Liver (tissue), 9 donors: ENCODE results near the gene SYNPO2. TPM values are rescaled to one million over a fixed set of nuclear protein-coding genes. Genes with fewer than 3 reads are reported as not detected.

Experiments used
- DNase-seq: peaks from one replicate; pipeline ENCODE4 v3.0.0-alpha.2; 2017; ENCODE audit warnings: low spot score
- H3K27ac ChIP-seq, 2 donors: one replicate each; pipeline ENCODE4 v1.7.0; 2013; ENCODE audit warnings: inconsistent platforms in 2 of 2, low read length in 2 of 2, control low read depth in 1 of 2, low read depth in 1 of 2, mild to moderate bottlenecking in 1 of 2
- H3K27me3 ChIP-seq, 4 donors: one replicate each; pipeline versions ENCODE4 v1.6.1 to v1.7.0; 2013; ENCODE audit warnings: low read length in 3 of 4, inconsistent platforms in 1 of 4, mild to moderate bottlenecking in 1 of 4, moderate library complexity in 1 of 4; ENCODE audit not compliant: control insufficient read depth in 4 of 4, insufficient read depth in 4 of 4
- H3K36me3 ChIP-seq, 4 donors: one replicate each; pipeline versions ENCODE4 v1.6.1 to v1.7.0; 2013; ENCODE audit warnings: low read length in 3 of 4, mild to moderate bottlenecking in 3 of 4, low read depth in 1 of 4, moderate library complexity in 1 of 4; ENCODE audit not compliant: control insufficient read depth in 4 of 4, insufficient read depth in 3 of 4
- H3K4me1 ChIP-seq, 4 donors: one replicate each; pipeline versions ENCODE4 v1.6.1 to v1.7.0; 2013; ENCODE audit warnings: low read length in 3 of 4, mild to moderate bottlenecking in 3 of 4, moderate library complexity in 1 of 4; ENCODE audit not compliant: control insufficient read depth in 4 of 4, insufficient read depth in 4 of 4
- H3K4me3 ChIP-seq, 3 donors: one replicate each; pipeline versions ENCODE4 v1.6.1 to v1.7.0; 2013; ENCODE audit warnings: low read length in 3 of 3, control low read depth in 1 of 3, low read depth in 1 of 3, mild to moderate bottlenecking in 1 of 3
- H3K9ac ChIP-seq, 2 donors: one replicate each; pipeline ENCODE4 v1.7.0; 2013; ENCODE audit warnings: low read length in 2 of 2, mild to moderate bottlenecking in 2 of 2, moderate library complexity in 2 of 2, control low read depth in 1 of 2, low read depth in 1 of 2
- H3K9me3 ChIP-seq, 4 donors: one replicate each; pipeline versions ENCODE4 v1.6.1 to v1.7.0; 2013; ENCODE audit warnings: low read length in 3 of 4; ENCODE audit not compliant: control insufficient read depth in 4 of 4
- ATF3 ChIP-seq: IDR thresholded peaks from 2 replicates; pipeline ENCODE4 v1.6.1; 2016; ENCODE audit warnings: antibody characterized with exemption
- CTCF ChIP-seq: fragments of 150-350 bp; IDR thresholded peaks from 2 replicates; pipeline ENCODE4 v1.5.1; 2017; ENCODE audit warnings: improper control_type of control experiment, low read depth, low read length; ENCODE audit not compliant: missing input control
- EGR1 ChIP-seq, 2 donors: IDR thresholded peaks; 2 replicates each; pipeline ENCODE4 v1.6.1; 2016 to 2018; ENCODE audit warnings: antibody characterized with exemption in 2 of 2, low read depth in 2 of 2
- FOXA1 ChIP-seq: IDR thresholded peaks from 2 replicates; pipeline ENCODE4 v1.6.1; 2016; ENCODE audit warnings: antibody characterized with exemption
- FOXA2 ChIP-seq: IDR thresholded peaks from 2 replicates; pipeline ENCODE4 v1.6.1; 2016; ENCODE audit warnings: antibody characterized with exemption
- GABPA ChIP-seq, 2 donors: IDR thresholded peaks in 1 of 2; conservative IDR thresholded peaks in 1 of 2; 2 replicates each; pipeline ENCODE4 v1.6.1; 2016; ENCODE audit warnings: antibody characterized with exemption in 2 of 2, mild to moderate bottlenecking in 1 of 2, moderate library complexity in 1 of 2
- HNF4A ChIP-seq, 2 donors: conservative IDR thresholded peaks; 2 replicates each; pipeline ENCODE4 v1.6.1; 2016; ENCODE audit warnings: antibody characterized with exemption in 2 of 2, mild to moderate bottlenecking in 2 of 2
- HNF4G ChIP-seq: IDR thresholded peaks from 2 replicates; pipeline ENCODE4 v1.6.1; 2016; ENCODE audit warnings: antibody characterized with exemption
- JUND ChIP-seq, 2 donors: IDR thresholded peaks; 2 replicates each; pipeline ENCODE4 v1.6.1; 2016; ENCODE audit warnings: antibody characterized with exemption in 2 of 2
- MAX ChIP-seq: IDR thresholded peaks from 2 replicates; pipeline ENCODE4 v1.6.1; 2016; ENCODE audit warnings: antibody characterized with exemption
- NR2F2 ChIP-seq: IDR thresholded peaks from 2 replicates; pipeline ENCODE4 v1.6.1; 2016; ENCODE audit warnings: antibody characterized with exemption
- RAD21 ChIP-seq, 2 donors: IDR thresholded peaks; 2 replicates each; pipeline ENCODE4 v1.6.1; 2016; ENCODE audit warnings: antibody characterized with exemption in 2 of 2, mild to moderate bottlenecking in 2 of 2
- RXRA ChIP-seq, 2 donors: IDR thresholded peaks; 2 replicates each; pipeline ENCODE4 v1.6.1; 2017 to 2018; ENCODE audit warnings: antibody characterized with exemption in 2 of 2, mild to moderate bottlenecking in 1 of 2
- SP1 ChIP-seq: IDR thresholded peaks from 2 replicates; pipeline ENCODE4 v1.6.1; 2018; ENCODE audit warnings: antibody characterized with exemption, mild to moderate bottlenecking
- TAF1 ChIP-seq: conservative IDR thresholded peaks from 2 replicates; pipeline ENCODE4 v1.6.1; 2016; ENCODE audit warnings: antibody characterized with exemption, mild to moderate bottlenecking
- YY1 ChIP-seq: IDR thresholded peaks from 2 replicates; pipeline ENCODE4 v1.6.1; 2016; ENCODE audit warnings: antibody characterized with exemption, mild to moderate bottlenecking
- ZBTB33 ChIP-seq: IDR thresholded peaks from 2 replicates; pipeline ENCODE4 v1.6.1; 2016; ENCODE audit warnings: antibody characterized with exemption
- WGBS: extraction: QIAGEN DNeasy Blood & Tissue Kit; methylation state at CpG from one replicate; pipeline ENCODE4 v1.1.7; 2013; 5-methylcytosine and 5-hydroxymethylcytosine counted together
- polyA plus RNA-seq, 2 donors: library from polyadenylated mRNA; stranded (reverse) in 1 of 2; unstranded in 1 of 2; fragments of 200-250 nt in 1 of 2; fragments of >200 nt in 1 of 2; fragmentation: Nextera tagmentation in 1 of 2; extraction: Ambion mirVana in 1 of 2; gene quantifications; one replicate each; pipeline versions ENCODE4 v1.2.1 to v1.2.3, GENCODE V29; 2013 to 2015
- total RNA-seq, 2 donors: library from RNA; depleted of rRNA; stranded (reverse); fragments of >200 nt; gene quantifications; one replicate each; pipeline ENCODE4 v1.2.3, GENCODE V29; 2014
- donor health status: healthy.
- donor health status: healthy.
- donor health status: healthy.
- donor health status: healthy.
- donor health status: healthy.

Gene SYNPO2
- total and polyA plus RNA-seq, 4 donors = 2.4 to 10.9 (median 3.4) TPM

- no peak for TF ChIP-seq ZBTB33
Observed at GRCh38 chr4:118972167-118972566, 83.5 kb downstream of the SYNPO2 start (continued).

GRCh38 chr4:118973295-118973694 lies 84.6 kb downstream of the SYNPO2 start:
- Histone ChIP-seq H3K27me3 (no peaks in the 10 kb centered on the region), H3K27ac (no peak overlapping the region), H3K4me3 (no peak overlapping the region), H3K9ac (no peak overlapping the region), H3K9me3 (no peaks in the 10 kb centered on the region), H3K4me1 (peaks cover 0 to 9% (median 6%) of the 10 kb centered on the region in 4 donors), H3K36me3 (no peaks in the 10 kb centered on the region)
- no peak for DNase-seq
- TF ChIP-seq RAD21 (IDR thresholded peaks at IDR 0.05) (no peak), FOXA1 (no peak), GABPA (IDR thresholded peaks at IDR 0.05 in 1 of 2, conservative IDR thresholded peaks at IDR 0.05 in 1 of 2) (no peak)
- WGBS = 56% methylated on average over 6 of the region's 6 CpGs

- DNase-seq = no peak
- no peaks in the 10 kb centered on the region for H3K36me3 ChIP-seq
- no peak overlapping the region for H3K4me3 ChIP-seq
- TF ChIP-seq TAF1 (no peak), MAX (no peak), GABPA (IDR thresholded peaks at IDR 0.05 in 1 of 2, conservative IDR thresholded peaks at IDR 0.05 in 1 of 2) (no peak), SP1 (no peak), ATF3 (no peak), RXRA (IDR thresholded peaks at IDR 0.05) (no peak), NR2F2 (no peak)
- H3K27me3 ChIP-seq = no peaks in the 10 kb centered on the region
- H3K9me3 ChIP-seq = no peaks in the 10 kb centered on the region
- no peak overlapping the region for H3K27ac ChIP-seq
- no peak overlapping the region for H3K9ac ChIP-seq
- H3K4me1 ChIP-seq = no peaks in the 10 kb centered on the region
- 71% methylated on average over 2 of the region's 2 CpGs for WGBS
Observed at GRCh38 chr4:118974758-118975157, 86.1 kb downstream of the SYNPO2 start.

- Histone ChIP-seq H3K27ac (no peak overlapping the region), H3K4me1 (no peaks in the 10 kb centered on the region), H3K27me3 (no peaks in the 10 kb centered on the region), H3K4me3 (no peak overlapping the region), H3K9me3 (no peaks in the 10 kb centered on the region), H3K9ac (no peak overlapping the region), H3K36me3 (no peaks in the 10 kb centered on the region)
- DNase-seq = no peak
- WGBS = 90% methylated on average over 7 of the region's 7 CpGs
- no peak for TF ChIP-seq EGR1 (IDR thresholded peaks at IDR 0.05; ENCODE audit: low read depth in 2 of 2)
- no peak for TF ChIP-seq FOXA1
- TF ChIP-seq NR2F2 = no peak
- no peak for TF ChIP-seq HNF4G
- TF ChIP-seq ZBTB33 = no peak
- TF ChIP-seq JUND (IDR thresholded peaks at IDR 0.05) = no peak
- no peak for TF ChIP-seq CTCF
- no peak for TF ChIP-seq FOXA2
- no peak for TF ChIP-seq RXRA (IDR thresholded peaks at IDR 0.05)
- TF ChIP-seq HNF4A (conservative IDR thresholded peaks at IDR 0.05) = no peak
- no peak for TF ChIP-seq TAF1
- no peak for TF ChIP-seq GABPA (IDR thresholded peaks at IDR 0.05 in 1 of 2, conservative IDR thresholded peaks at IDR 0.05 in 1 of 2)
- no peak for TF ChIP-seq YY1
- no peak for TF ChIP-seq SP1
- no peak for TF ChIP-seq MAX
Observed at GRCh38 chr4:118975449-118976192, 87.0 kb downstream of the SYNPO2 start.
